ENCODE data around the gene HNRNPF.

DNA sequence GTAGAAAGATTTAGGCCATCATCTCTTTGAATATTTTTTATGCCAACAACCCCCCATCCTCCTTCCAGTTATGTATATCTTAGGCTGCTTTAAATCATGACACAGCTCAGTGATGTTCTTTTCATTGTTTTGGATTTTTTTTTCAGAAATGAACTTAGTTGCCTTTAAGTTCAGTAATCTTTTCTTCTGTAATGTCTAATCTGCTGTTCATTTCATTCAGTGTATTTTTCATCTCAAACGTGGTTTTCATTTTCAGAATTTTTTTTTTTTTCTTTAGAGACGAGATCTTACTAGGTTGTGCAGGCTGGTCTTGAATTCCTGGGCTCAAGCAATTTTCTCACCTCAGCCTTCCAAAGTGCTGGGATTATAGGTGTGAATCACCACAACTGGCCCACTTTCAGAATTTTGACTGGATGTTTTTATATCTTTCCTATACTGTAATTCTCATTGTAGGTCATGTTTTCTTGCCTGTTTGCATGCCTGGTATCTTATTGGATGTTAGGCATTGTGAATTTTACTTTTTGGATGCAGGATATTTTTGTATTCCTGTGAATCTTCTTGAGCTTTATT lies 36.0 kb upstream of the HNRNPF start:
- TF ChIP-seq, protein P1, sequence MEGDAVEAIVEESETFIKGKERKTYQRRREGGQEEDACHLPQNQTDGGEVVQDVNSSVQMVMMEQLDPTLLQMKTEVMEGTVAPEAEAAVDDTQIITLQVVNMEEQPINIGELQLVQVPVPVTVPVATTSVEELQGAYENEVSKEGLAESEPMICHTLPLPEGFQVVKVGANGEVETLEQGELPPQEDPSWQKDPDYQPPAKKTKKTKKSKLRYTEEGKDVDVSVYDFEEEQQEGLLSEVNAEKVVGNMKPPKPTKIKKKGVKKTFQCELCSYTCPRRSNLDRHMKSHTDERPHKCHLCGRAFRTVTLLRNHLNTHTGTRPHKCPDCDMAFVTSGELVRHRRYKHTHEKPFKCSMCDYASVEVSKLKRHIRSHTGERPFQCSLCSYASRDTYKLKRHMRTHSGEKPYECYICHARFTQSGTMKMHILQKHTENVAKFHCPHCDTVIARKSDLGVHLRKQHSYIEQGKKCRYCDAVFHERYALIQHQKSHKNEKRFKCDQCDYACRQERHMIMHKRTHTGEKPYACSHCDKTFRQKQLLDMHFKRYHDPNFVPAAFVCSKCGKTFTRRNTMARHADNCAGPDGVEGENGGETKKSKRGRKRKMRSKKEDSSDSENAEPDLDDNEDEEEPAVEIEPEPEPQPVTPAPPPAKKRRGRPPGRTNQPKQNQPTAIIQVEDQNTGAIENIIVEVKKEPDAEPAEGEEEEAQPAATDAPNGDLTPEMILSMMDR (IDR thresholded peaks at IDR 0.05): no peak
- TF ChIP-seq EZH2phosphoT487 (IDR thresholded peaks at IDR 0.05) (no peak), EZH2 (IDR thresholded peaks at IDR 0.05) (no peak)

Measured in neural progenitor cell (in vitro differentiated cells).